WERI-Rb-1 (cell line): Measurements from ENCODE around the gene PPP1R2.

Experiments
- DNase-seq: peaks from one replicate; pipeline ENCODE4 v3.0.0-alpha.2; 2020
- H3K27ac ChIP-seq: fragments of 250-450 bp; sonication (Bioruptor Pico); 2 replicates; pipeline ENCODE4 v1.5.1; 2020; ENCODE audit warnings: mild to moderate bottlenecking, moderate library complexity
- H3K27me3 ChIP-seq: fragments of 250-450 bp; sonication (Bioruptor Pico); 2 replicates; pipeline ENCODE4 v1.5.1; 2021; ENCODE audit warnings: mild to moderate bottlenecking, low read depth, moderate library complexity; ENCODE audit not compliant: insufficient read depth, severe bottlenecking
- H3K36me3 ChIP-seq: fragments of 250-450 bp; sonication (Bioruptor Pico); 2 replicates; pipeline ENCODE4 v1.5.1; 2020; ENCODE audit warnings: mild to moderate bottlenecking, moderate library complexity
- H3K4me3 ChIP-seq: 2 replicates; pipeline ENCODE4 v1.5.1; 2011; ENCODE audit warnings: low read depth, mild to moderate bottlenecking, control low read depth, low read length
- H3K9me3 ChIP-seq: fragments of 250-450 bp; sonication (Bioruptor Pico); 2 replicates; pipeline ENCODE4 v1.5.1; 2021; ENCODE audit warnings: mild to moderate bottlenecking, moderate library complexity; ENCODE audit not compliant: severe bottlenecking
- TF ChIP-seq, protein P1 (sequence below): IDR thresholded peaks from 2 replicates; pipeline ENCODE4 v1.5.1; 2011; ENCODE audit warnings: low read depth, mild to moderate bottlenecking, control low read depth, inconsistent platforms, low read length

Gene PPP1R2

DNA sequence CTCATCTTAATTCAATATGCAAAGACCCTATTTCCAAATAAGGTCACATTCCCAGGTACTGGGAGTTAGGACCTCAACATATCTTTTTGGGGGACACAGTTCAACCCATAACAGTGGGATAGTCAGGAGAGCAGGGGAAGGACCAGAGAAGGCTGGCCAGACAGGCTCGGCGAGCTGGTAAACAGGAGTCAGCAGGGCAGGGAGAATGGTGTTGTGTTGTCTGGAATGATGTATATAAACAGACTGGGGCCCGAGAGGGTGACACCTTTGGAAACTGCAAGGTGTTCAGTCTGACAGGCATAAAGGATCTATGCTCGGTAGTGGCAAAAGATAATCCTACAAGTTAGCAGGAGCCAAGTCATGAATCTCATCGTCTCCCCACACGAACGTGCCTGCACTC is 10.1 kb upstream of the PPP1R2 start:
- no peak overlapping the region for H3K4me3 ChIP-seq
- TF ChIP-seq, protein P1, sequence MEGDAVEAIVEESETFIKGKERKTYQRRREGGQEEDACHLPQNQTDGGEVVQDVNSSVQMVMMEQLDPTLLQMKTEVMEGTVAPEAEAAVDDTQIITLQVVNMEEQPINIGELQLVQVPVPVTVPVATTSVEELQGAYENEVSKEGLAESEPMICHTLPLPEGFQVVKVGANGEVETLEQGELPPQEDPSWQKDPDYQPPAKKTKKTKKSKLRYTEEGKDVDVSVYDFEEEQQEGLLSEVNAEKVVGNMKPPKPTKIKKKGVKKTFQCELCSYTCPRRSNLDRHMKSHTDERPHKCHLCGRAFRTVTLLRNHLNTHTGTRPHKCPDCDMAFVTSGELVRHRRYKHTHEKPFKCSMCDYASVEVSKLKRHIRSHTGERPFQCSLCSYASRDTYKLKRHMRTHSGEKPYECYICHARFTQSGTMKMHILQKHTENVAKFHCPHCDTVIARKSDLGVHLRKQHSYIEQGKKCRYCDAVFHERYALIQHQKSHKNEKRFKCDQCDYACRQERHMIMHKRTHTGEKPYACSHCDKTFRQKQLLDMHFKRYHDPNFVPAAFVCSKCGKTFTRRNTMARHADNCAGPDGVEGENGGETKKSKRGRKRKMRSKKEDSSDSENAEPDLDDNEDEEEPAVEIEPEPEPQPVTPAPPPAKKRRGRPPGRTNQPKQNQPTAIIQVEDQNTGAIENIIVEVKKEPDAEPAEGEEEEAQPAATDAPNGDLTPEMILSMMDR, result no peak

DNA sequence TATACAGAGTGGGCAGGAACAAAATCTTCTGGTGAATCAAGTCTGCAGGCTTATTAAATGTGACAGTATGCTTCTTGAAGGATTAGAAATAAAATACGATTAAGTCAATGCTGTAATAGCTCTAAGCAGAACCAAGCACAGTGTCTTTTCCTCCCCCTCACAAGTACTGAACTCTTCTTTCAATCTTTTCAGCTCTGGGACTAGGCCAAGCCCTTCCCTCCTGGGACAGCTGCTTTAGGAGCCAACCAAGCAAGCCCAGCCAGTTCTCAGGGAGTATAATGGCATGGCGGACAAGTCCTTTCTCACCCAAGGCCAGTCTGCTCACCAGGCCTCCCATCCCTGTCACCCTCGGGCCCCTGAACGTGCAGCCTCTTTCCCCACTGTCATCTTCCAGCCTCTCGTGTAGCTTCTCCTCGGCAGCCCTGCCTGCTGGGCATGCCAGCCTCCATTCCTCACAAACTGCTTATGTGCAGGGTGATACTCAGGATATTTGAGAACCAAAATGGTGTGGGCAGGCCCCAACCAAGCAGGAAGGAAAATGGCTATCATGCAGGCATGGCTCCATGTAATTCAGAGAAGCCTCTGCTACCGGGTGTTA is 8.4 kb upstream of the PPP1R2 start:
- Histone ChIP-seq H3K27me3 (no peaks in the 10 kb centered on the region), H3K4me3 (no peak overlapping the region), H3K27ac (no peak overlapping the region), H3K9me3 (no peaks in the 10 kb centered on the region), H3K36me3 (no peaks in the 10 kb centered on the region)
- TF ChIP-seq, protein P1, result no peak
- DNase-seq, result no peak

More for the DNA sequence above, 10.1 kb upstream of the PPP1R2 start:
- no peak for DNase-seq
- Histone ChIP-seq H3K36me3 (no peaks in the 10 kb centered on the region), H3K9me3 (no peaks in the 10 kb centered on the region), H3K27me3 (no peaks in the 10 kb centered on the region), H3K27ac (no peak overlapping the region)

DNA sequence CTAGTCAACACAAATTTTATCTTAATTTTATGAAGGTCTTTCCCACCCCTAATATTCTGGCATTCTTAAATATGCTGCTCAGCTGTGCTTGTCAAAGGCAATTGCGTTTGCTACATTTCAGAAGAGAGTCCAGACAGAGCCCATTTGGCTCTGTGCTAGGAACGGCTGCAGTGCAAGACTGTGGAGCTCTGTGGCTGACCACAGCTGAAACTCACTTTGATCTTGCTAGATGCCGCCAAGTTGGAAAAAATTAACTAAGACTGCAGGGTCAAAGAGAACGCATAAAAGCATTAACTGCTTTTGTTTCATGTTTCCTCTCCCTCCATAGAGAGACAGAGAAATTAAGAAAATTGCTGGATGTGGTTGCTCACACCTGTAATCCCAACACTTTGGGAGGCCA is 7.6 kb upstream of the PPP1R2 start:
- TF ChIP-seq, protein P1, result no peak
- H3K9me3 ChIP-seq, result no peaks in the 10 kb centered on the region
- H3K4me3 ChIP-seq, result no peak overlapping the region
- no peak overlapping the region for H3K27ac ChIP-seq
- no peak for DNase-seq
- H3K27me3 ChIP-seq, result no peaks in the 10 kb centered on the region
- no peaks in the 10 kb centered on the region for H3K36me3 ChIP-seq

DNA sequence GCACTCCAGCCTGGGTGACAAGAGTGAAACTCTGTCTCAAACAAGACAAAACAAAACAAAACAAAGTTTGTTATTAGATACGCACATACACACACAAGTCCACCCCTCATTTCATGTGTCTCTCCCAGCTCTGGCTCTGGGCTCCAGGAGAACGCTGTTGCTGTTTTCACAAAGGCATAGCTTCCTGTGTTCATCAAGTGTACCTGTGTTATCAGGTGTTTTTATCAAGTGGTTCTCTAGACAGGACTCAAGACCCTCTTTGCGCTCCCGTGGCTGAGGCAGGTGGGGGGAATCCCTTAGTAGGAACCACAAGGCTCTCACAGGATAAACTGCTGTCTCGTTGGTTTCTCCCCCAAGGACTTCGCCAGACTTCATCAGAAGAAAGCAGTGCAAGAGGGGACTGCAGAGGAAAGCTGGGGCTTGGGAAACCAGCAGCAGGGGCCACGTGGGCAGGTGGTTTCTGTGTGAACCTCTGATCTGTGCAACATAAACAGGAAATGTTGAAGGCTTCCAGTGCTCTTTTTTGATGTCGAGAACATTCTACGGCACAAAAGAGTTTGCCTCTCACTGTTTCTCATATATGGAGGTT is 6.9 kb upstream of the PPP1R2 start:
- DNase-seq, result no peak
- TF ChIP-seq, protein P1, result no peak
- no peaks in the 10 kb centered on the region for H3K36me3 ChIP-seq
- H3K27ac ChIP-seq, result no peak overlapping the region
- H3K27me3 ChIP-seq, result no peaks in the 10 kb centered on the region
- H3K4me3 ChIP-seq, result no peak overlapping the region
- H3K9me3 ChIP-seq, result no peaks in the 10 kb centered on the region

DNA sequence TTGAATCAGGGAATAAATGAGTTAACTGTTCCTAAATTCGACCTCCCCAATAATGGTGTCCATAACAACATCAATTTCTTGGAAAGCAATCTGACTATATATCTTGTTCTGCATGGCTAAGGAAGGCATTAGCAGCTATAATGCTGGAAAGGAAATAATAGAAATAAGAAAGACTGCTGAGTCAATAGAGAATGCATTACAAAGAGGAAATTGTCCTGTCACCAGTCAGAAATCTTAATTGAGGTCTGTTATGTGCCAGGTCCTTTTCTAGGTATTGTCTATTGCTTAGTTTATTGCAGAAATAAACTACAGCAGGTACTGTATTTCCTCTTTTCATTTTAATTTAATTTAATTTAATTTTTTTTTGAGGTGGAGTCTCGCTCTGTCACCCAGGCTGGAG is 5.9 kb upstream of the PPP1R2 start:
- no peaks in the 10 kb centered on the region for H3K36me3 ChIP-seq
- H3K9me3 ChIP-seq, result no peaks in the 10 kb centered on the region
- DNase-seq, result no peak
- no peak overlapping the region for H3K27ac ChIP-seq
- H3K4me3 ChIP-seq, result no peak overlapping the region
- TF ChIP-seq, protein P1, result no peak
- no peaks in the 10 kb centered on the region for H3K27me3 ChIP-seq

DNA sequence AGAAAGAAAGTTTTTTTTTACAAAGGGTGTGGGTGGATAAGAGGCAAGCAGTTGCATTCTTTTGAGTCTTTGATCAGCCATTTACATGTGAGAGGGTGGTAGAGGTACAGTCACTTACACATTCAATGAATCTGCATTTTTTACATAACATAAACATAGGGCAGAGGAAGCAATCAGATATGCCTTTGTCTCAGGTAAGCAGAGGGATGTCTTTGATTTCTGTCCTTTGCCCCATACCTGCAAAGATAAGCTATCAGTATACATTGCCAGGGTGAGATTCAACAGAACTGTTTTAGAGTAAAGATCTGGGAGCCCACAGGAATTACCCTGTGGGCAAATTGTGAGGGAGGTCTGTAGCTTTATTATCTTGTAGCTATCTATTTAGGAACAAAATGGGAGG is 5.4 kb upstream of the PPP1R2 start:
- no peak overlapping the region for H3K27ac ChIP-seq
- no peak for DNase-seq
- no peaks in the 10 kb centered on the region for H3K36me3 ChIP-seq
- no peak overlapping the region for H3K4me3 ChIP-seq
- H3K9me3 ChIP-seq, result no peaks in the 10 kb centered on the region
- TF ChIP-seq, protein P1, result no peak
- H3K27me3 ChIP-seq, result no peaks in the 10 kb centered on the region
